IPS-11a (cell line): Measurements from ENCODE around the gene LSS.
"Not testable (repeated sequence)": the region's sequence is repeated elsewhere in the genome, so short reads cannot be mapped to it uniquely, and the experiment has no call there.

Experiments
- H3K4me3 ChIP-seq: one replicate; pipeline ENCODE4 v1.5.1; 2013; ENCODE audit warnings: low read depth, low read length, control low read depth

LSS gene

DNA sequence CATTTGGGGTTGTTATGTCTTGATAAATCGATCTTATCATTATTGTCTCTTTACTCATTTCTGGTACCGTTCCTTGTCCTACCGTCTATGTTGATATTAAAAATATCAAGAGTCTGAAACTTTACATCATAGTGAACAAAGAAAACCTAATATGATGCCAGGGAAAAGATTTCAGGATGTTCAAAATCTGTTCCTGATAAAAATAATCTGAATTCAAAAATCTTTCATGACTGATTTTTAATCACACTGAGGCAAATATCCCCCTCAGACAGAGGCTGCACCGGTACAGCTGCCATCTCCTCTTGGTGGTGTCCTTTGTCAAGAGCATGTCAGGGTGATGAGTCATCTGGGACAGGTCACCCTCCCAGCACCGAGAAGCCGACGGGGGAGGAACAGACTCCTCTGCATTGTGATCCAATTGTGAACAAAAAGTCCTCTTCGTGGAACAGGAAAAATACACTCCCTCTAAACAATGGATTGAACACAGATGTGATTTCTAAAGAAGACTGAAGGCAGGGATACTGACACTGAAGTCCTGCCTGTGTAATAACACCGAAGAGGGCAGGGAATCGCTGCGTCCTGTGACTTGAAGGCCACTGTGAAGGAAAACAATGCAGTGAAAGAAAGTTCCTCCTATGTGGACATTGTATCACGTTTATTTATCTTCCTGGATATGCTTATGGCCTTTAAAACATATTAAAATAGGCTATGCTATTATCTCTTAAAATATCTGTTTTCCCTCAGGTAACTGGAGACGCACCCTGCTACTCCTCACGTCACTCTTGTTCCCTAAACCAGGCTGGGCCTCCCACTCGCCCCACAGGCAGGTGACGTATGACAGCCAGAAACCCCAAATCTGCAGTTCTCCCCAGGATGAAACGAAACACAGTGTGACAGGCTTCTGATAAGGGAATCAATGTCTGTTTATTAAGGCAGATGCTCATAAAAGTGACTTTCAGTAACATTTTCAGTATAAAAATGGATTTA lies 40.1 kb downstream of the LSS start:
- no peak overlapping the region for H3K4me3 ChIP-seq

DNA sequence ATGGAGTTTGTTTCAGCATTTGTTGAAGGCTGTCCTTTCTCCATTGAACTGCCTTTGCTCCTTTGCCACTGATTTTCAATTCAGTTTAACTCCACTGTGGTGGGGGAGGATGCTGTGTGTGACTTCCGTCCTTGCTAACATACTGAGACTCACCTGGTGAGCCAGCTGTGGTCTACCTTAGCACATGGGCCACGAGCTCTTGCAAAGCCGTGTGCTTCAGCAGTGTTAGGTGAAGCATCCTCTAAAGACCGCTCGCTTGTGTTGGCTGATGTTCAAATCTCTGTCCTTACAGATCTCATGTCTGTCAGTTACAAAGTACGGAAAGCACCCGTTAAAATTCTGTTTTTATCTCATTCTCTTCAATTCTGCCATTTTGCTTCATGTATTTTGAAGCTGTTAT lies 40.8 kb downstream of the LSS start:
- H3K4me3 ChIP-seq, result no peak overlapping the region

DNA sequence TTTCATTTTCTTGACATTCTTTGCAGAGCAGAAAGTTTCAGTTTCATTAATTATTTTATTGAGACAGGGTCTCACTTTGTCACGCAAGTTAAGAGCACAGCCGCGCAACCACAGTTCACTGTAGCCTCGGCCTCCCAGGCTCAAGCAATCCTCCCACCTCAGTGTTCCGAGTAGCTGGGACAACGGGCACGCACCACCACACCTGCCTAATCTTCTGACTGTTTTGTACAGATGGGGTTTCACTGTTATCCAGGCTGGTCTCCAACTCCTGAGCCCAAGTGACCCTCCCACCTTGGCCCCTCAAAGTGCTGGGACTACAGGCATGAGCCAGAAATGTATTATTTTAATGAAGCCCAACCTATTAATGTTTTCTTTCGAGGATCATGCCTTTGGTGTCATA lies 41.3 kb downstream of the LSS start:
- H3K4me3 ChIP-seq, result no peak overlapping the region

DNA sequence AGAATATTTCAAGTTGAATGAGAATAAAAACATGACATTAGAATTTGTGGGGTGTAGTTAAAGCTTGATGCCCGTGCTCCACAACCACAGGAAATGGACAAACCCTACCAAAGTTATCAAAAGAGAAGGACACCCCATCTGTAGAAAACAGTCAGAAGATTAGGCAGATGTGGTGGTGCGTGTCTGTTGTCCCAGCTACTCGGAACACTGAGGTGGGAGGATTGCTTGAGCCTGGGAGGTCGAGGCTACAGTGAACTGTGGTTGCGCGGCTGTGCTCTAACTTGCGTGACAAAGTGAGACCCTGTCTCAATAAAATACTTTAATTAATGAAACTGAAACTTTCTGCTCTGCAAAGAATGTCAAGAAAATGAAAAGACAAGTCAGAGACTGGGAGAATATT lies 42.9 kb downstream of the LSS start:
- H3K4me3 ChIP-seq, result no peak overlapping the region

DNA sequence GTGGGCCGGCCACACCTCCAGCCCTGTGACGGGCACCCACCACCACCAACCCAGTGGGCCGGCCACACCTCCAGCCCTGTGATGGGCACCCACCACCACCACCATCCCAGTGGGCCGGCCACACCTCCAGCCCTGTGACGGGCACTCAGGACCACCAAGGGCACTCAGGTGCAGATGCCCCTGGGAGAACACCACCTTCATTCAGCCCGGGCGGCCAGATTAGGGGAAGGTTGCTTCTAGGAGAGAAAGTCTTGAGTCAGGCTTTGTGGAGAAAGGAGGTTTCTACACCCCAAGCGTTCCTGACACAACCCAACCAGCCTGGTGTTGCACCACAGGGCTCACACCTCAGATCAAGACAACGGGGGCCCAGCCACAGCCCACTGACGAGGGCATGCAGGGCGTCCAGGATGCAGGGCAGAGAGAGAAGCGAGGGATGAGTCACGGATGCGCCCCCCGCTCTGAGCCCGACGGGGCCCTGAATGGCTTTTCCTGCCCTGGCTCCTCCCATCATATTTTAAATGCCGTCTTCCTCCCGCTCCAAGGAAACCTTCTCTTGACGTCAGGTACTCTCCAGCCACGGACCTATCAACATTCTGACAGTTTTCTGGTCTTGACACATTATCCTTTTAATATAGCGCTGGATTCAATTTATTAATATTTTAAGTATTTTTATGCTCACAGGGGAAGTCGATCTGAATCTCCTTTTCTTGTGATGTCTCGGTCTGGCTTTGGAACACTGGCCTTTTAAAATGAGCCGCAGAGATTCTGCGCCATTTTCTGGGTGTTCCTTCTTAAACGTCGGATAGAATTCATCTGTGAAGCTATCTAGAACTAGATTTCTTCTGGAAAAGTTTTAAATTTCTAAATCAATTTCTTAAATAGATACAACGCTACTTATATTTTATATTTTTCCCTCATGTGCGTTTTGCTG lies 43.7 kb downstream of the LSS start:
- H3K4me3 ChIP-seq, result peak overlapping the region; percentile 42

DNA sequence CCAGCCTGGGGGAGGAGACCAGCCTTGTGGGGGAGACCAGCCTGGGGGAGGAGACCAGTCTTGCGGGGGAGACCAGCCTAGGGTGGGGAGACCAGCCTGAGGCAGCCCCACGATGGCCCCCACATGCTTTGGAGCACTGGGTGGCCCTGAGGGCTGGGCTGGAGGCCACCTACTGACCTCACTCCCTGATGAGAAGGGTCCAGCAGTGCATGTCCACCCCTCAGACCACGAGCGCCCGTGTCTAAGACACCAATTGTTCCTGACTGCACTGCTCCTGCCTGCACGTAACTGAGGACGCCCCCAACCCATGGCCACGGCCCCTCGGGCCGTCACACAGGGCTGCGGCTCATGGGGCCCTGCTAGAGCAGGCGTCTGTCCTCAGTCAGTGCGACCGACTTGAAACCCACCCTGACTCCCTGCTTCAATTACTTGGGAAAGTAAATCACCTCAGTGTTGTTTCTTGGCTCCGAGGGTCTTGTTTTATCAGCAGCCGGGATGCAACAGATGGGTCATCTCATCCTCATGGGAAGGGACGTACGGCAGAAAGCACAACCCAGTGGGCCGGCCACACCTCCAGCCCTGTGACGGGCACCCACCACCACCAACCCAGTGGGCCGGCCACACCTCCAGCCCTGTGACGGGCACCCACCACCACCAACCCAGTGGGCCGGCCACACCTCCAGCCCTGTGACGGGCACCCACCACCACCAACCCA lies 44.5 kb downstream of the LSS start, which contains the start of gene SPATC1L:
SPATC1L (minus strand) TSS at position 550 of the 715 bp plus-strand sequence. CDS start 1,643 bp downstream, outside the sequence.
- H3K4me3 ChIP-seq, result peak within 1 kb of the TSS; percentile 73

DNA sequence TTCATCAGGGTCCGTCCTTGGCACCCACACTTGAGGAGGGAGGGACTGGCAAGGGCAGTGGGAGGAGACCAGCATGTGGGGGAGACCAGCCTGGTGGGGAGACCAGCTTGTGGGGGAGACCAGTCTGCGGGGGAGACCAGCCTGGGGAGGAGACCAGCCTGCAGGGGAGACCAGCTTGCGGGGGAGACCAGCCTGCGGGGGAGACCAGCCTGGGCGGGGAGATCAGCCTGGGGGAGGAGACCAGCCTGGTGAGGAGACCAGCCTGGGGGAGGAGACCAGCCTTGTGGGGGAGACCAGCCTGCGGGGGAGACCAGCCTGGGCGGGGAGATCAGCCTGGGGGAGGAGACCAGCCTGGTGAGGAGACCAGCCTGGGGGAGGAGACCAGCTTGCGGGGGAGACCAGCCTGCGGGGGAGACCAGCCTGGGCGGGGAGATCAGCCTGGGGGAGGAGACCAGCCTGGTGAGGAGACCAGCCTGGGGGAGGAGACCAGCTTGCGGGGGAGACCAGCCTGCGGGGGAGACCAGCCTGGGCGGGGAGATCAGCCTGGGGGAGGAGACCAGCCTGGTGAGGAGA lies 45.2 kb downstream of the LSS start:
- H3K4me3 ChIP-seq, result not testable (repeated sequence)

DNA sequence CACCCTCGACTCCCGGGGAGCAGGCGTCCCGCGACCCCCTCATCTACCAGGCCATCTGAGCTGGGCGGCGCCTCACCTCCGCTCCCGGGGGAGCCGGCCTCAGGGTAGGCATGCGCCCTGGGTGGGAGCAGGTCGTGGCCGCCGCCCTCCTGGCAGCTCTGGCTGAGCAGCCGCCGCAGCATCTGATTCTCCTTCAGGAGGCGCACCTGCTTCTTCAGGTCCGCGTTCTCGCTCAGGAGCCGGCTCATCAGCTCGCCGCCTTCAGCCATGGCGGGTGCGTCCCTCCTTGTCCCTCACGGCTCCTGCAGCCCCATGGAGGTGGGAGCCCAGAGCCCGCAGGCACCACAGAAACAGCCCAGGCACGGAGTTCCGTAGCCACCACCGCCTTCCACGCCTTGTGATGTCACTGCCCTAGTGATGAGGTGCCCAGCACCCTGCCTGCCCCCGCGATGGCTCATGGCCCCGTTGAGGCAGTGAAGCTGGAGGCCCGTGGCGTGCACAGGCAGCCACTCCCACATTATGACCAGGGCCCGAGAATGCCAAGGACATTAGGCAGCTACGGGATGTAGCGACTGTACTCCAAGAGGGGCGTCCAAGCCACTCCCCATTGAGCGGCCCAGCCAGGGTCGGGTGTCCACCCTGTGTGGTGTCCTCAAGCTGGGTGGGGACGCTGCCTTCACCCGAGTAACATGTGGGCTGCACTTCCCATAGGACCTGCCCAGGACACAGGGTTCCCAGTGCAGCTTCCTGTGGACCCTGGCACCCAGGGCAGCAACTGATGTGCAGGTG lies 45.8 kb downstream of the LSS start:
- H3K4me3 ChIP-seq, result no peak overlapping the region

DNA sequence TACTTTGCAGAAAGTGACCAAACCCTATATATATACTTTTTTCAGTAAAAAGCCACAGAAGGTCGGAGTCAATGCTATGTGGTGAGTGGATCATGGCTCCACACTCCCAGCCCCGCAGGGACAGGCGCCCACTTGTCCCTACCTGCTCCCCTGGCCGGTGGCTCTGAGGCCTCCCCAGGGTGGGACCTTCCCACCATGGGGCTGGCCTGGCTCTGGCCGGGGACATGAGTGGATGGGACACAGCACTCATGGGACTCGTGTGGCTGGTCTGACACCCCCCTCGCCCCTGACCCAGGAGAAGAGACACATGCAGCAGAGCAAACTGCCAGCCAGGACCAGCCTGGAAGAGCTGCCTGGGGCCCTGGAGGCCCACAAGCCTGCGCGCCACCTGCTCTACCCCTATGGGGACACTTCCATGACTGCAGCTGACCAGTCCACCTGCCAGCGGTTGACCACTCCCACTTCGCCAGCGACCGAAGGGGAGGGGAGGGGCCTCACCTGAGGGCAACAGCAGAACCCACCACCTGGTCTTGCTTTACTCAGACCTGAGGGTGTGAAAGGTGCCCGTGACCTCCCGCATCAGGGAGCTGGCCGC lies 46.5 kb downstream of the LSS start:
- no peak overlapping the region for H3K4me3 ChIP-seq

DNA sequence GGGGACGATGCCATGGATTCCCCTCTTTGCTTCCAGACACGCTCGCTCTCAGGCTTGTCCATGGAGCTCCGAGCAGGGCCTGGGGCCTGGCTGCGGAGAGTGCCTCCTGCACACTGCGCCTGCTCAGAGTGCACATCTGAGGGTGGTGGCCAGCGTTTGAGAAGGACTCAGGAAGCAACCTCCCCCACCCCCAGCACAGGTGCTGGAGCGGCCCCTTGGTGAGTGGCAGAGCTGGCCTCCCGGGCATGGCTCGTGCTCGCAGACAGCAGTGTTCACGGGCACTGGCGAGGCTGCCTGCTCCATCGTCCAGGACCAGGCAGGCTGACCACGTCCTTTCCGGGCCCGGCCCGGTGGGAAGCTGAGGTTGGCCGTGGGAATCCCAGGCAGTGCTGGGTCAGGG lies 47.1 kb downstream of the LSS start:
- no peak overlapping the region for H3K4me3 ChIP-seq

DNA sequence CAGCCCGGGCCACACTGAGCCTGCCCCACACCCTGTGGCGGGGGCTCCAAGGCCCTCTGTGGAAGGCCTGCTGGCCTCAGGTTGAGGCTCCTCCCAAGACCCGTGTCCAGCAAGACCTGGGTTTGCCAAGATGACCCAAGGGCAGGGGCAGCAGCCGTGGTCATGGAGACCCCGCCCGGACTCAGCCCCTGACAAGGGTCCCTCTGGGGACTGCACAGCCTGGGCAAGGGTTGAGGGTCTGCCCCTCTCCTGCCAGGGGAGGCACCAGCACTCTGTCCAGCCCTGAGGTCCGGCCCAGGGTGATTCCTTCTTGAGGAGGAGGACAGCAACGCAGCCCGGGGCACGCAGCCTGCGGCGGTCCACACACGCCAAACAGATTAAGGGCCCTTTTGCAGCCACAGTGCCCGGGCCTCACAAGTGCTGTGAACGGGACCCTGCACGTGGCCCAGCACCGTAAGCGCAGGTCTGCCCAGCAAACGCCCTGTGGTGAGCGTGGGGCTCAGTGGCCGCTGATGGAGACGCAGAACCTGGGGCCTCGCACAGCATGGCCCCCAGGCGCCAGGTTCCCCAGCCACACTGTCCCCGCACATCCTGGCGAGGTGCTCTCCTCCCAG lies 47.7 kb downstream of the LSS start:
- H3K4me3 ChIP-seq, result no peak overlapping the region

DNA sequence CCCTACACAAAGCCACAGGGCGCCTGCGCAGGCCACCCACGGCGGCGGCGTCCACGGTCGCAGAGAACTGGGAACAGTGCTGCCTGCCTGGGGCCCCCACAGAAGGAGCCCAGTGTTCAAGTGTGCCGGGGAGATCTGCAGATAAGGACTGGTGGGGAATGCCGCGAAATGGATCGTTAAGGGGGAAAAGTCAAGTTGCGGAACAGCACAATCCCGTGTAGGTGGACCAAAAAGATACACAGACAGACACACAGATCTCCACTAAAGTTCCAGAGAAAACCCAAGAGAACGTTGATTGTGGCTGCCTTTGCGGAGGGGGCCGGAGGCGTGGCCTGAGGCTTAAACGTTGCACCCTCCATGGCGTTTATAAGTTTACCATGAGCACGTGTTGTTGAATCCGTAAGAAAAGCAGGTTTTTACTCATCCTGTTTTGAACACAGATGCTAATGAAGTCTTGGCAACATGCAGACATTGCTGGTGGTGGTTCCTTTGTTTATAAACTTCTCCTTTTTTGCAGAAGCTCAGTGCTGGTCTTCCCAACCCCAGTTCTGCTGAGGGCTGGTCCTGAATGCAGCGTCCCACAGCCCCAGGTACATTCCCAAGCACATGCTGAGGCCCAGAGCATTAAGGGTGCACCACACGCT lies 48.4 kb downstream of the LSS start:
- H3K4me3 ChIP-seq, result no peak overlapping the region

DNA sequence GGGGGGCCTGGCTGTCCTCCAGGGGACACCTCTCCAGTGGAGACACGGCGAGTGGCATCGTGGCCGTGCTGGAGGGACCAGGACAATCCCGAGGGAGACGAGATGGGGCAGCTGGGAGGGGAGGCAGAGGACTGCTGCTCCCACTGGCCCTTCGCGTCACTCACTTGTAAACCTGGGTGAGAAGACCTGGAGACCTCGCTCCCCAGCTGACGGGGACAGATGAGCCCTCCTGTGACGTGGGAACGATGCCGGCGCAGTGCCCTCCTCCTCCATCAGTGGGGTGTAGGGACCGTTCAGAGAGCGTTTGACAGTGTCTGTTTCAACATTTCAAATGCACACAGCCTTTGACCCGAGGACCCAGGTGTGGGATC lies 48.9 kb downstream of the LSS start:
- no peak overlapping the region for H3K4me3 ChIP-seq

DNA sequence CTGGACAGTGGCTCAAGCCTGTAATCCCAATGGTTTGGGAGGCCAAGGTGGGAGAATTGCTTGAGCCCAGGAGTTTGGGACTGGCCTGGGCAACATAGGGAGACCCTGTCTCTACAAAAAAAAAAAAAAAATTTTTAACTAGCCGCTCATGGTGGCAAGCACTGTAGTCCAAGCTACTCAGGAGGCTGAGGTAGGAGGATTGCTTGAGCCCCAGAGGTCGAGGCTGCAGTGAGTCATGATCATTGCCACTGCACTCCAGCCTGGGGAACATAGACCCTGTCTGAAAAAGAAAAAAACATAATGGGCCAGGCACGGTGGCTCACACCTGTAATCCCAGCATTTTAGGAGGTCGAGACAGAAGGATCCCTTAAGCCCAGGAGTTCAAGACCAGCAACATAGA lies 49.6 kb downstream of the LSS start:
- no peak overlapping the region for H3K4me3 ChIP-seq

DNA sequence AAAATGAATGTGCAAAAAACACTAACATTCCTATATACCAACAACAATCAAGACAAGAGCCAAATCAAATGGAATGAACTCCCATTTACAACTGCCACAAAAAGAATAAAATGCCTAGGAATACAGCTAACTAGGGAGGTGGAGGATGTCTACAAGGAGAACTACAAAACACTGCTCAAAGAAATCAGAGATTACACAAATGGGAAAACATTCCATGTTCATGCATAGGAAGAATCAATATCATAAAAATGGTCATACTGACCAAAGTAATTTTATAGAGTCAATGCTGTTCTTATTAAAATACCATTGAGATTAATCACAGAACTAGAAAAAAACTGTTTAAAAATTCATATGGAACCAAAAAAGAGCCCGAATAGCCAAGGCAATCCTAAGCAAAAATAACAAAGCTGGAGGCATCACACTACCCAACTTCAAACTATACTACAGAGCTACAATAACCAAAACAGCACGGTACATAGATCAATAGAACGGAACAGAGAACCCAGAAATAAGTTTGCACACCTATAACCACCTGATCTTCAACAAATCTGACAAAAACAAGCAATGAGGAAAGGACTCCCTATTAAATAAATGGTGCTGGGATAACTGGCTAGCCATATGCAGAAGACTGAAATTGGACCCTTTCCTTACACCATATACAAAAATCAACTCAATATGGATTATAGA lies 52.0 kb downstream of the LSS start:
- H3K4me3 ChIP-seq, result not testable (repeated sequence)

DNA sequence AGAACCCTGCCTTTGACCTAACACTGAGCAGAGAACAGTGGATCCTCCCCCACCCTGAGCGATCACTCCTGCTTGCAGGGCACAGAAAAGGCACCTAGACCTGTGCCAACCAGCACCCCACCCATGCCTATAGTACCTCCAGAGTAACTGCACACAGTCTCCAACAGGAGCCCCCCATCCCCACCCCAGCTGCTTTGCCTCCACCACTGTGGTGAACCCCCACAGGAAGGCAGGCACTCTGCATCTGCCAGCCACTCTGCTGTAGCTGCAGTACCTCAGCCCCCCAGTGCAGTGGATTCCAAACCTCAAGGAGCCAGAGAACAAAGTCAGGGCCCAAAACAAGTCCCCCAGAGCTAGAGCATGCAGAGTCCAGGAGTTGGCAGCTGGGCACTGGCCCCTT lies 55.0 kb downstream of the LSS start:
- H3K4me3 ChIP-seq, result no peak overlapping the region

DNA sequence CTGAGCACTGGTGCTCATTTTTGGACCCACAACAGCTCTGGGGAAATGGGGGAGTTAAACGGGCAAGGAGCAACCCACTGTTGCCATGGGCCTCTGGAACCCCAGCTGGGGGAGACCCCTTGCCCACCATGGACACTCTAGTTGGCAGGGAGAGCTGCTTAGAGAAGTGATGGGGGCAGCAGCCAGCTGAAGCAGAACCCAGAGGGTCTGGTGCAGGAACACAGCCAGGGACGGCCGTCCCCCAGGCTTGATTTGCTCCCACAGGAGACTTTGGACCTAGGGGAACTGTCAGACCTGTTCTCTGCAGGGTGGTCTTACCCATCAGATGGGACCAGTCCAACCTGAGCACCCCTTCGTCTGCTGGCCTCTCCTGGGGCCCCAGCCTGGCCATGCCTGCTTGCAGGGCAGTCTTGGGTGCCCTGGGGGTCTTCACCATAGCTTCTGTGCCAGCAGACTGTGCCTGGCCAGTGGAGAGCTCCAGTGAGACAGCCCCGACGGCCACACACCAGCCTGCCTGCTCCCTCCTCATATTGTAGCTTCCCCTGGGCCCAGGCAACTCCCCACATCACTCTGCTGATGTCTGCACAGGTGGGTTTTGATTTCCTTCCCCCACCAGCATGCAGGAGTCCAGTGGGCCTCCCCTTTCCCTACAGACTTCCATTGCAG lies 55.6 kb downstream of the LSS start:
- H3K4me3 ChIP-seq, result no peak overlapping the region
